NCI-H524 (cell line): ENCODE measurements around the gene SMYD3.

Experiments
- DNase-seq, 2 experiments: peaks; one replicate each; lab custom pipeline; 2025; lab: John Stamatoyannopoulos, UW

Gene SMYD3

GRCh38 chr1:246147524-246148461 is 359.3 kb downstream of the SMYD3 start:
- no peak for DNase-seq

GRCh38 chr1:246146804-246147523 is 360.1 kb downstream of the SMYD3 start:
- DNase-seq, result no peak

GRCh38 chr1:246145900-246146299 is 361.2 kb downstream of the SMYD3 start:
- no peak for DNase-seq

GRCh38 chr1:246144931-246145330 is 362.1 kb downstream of the SMYD3 start:
- no peak for DNase-seq

GRCh38 chr1:246142320-246142893 is 364.7 kb downstream of the SMYD3 start:
- DNase-seq, result no peak

- no peak for DNase-seq
These were observed 365.8 kb downstream of the SMYD3 start for GRCh38 chr1:246141306-246141705.

- no peak for DNase-seq
These were observed 367.3 kb downstream of the SMYD3 start for GRCh38 chr1:246139745-246140182.

- no peak for DNase-seq
These were observed 368.3 kb downstream of the SMYD3 start for GRCh38 chr1:246138781-246139180.

- DNase-seq, result no peak
These were observed 370.6 kb downstream of the SMYD3 start for GRCh38 chr1:246136477-246136876.

GRCh38 chr1:246134789-246135188 is 372.3 kb downstream of the SMYD3 start:
- DNase-seq, result no peak

GRCh38 chr1:246131095-246131494 is 376.0 kb downstream of the SMYD3 start:
- no peak for DNase-seq

- DNase-seq, result no peak
These were observed 378.5 kb downstream of the SMYD3 start for GRCh38 chr1:246128494-246129069.

- DNase-seq, result no peak
These were observed 380.5 kb downstream of the SMYD3 start for GRCh38 chr1:246126580-246126979.

GRCh38 chr1:246122071-246122470 is 385.0 kb downstream of the SMYD3 start:
- DNase-seq, result no peak

- no peak for DNase-seq
These were observed 385.5 kb downstream of the SMYD3 start for GRCh38 chr1:246121533-246121932.

GRCh38 chr1:246117066-246117791 is 389.9 kb downstream of the SMYD3 start:
- DNase-seq, result peak; percentile 7 to 11

GRCh38 chr1:246114369-246114768 is 392.7 kb downstream of the SMYD3 start:
- no peak for DNase-seq

GRCh38 chr1:246113555-246114095 is 393.5 kb downstream of the SMYD3 start:
- DNase-seq, result no peak

GRCh38 chr1:246111570-246111969 is 395.5 kb downstream of the SMYD3 start:
- no peak for DNase-seq

- DNase-seq, result no peak
These were observed 396.5 kb downstream of the SMYD3 start for GRCh38 chr1:246110343-246111219.
